Naive thymus-derived CD4-positive, alpha-beta T cell (primary cell): ENCODE data around the gene PPP1CA. TPM values are rescaled to one million over a fixed set of nuclear protein-coding genes. Genes with fewer than 3 reads are reported as not detected.

ENCODE experiments used
- ATAC-seq: fragments of 150-1000 bp; cut with Tn5 transposase; 2 replicates; pipeline ENCODE4 v1.10.0; 2021; ENCODE audit warnings: mild to moderate bottlenecking, moderate library complexity
- CTCF ChIA-PET: fragments of 350-600 bp; sonication (Branson Sonifier 250); formaldehyde crosslinking; loops from one replicate; lab custom pipeline; 2021; ENCODE audit warnings: antibody characterized with exemption; lab: Charles Lee
- POLR2A ChIA-PET: fragments of 350-600 bp; sonication (Branson Sonifier 250); formaldehyde crosslinking; loops from one replicate; lab custom pipeline; 2021; ENCODE audit warnings: antibody characterized with exemption, inconsistent platforms; lab: Charles Lee
- DNase-seq, 9 donors: peaks; one replicate each; pipeline versions ENCODE4 v3.0.0 to v3.0.0-alpha.2; 2020 to 2022; ENCODE audit warnings: mixed read lengths in 1 of 9
- H3K27ac ChIP-seq: one replicate; pipeline ENCODE4 v1.7.0; 2013; ENCODE audit warnings: mild to moderate bottlenecking, low read depth, low read length, moderate library complexity
- H3K27me3 ChIP-seq, 2 donors: one replicate each; pipeline ENCODE4 v1.7.0; 2013; ENCODE audit warnings: low read length in 2 of 2, mild to moderate bottlenecking in 2 of 2, moderate library complexity in 2 of 2; ENCODE audit not compliant: control insufficient read depth in 2 of 2, insufficient read depth in 2 of 2
- H3K36me3 ChIP-seq, 3 experiments: 1 replicate in 2 of 3; 2 replicates in 1 of 3; pipeline ENCODE4 v1.7.0; 2013; ENCODE audit warnings: low read length in 3 of 3, mild to moderate bottlenecking in 3 of 3, moderate library complexity in 1 of 3; ENCODE audit not compliant: insufficient read depth in 3 of 3, control insufficient read depth in 2 of 3
- H3K4me1 ChIP-seq, 2 donors: one replicate each; pipeline ENCODE4 v1.7.0; 2013; ENCODE audit warnings: low read length in 2 of 2, mild to moderate bottlenecking in 2 of 2, moderate library complexity in 1 of 2; ENCODE audit not compliant: control insufficient read depth in 2 of 2, insufficient read depth in 2 of 2
- H3K4me3 ChIP-seq: 2 replicates; pipeline ENCODE4 v1.7.0; 2013; ENCODE audit warnings: mild to moderate bottlenecking, low read length
- H3K9me3 ChIP-seq, 3 experiments: 1 replicate in 2 of 3; 2 replicates in 1 of 3; pipeline ENCODE4 v1.7.0; 2013; ENCODE audit warnings: low read length in 3 of 3; ENCODE audit not compliant: control insufficient read depth in 2 of 3
- H3K27ac Mint-ChIP-seq, 9 donors: one replicate each; pipeline ENCODE4 v1.8.0; 2020 to 2022; ENCODE audit warnings: mixed read lengths in 9 of 9, mild to moderate bottlenecking in 8 of 9, moderate library complexity in 5 of 9, inconsistent platforms in 2 of 9
- H3K27me3 Mint-ChIP-seq, 5 donors: one replicate each; pipeline ENCODE4 v1.8.0; 2021 to 2022; ENCODE audit warnings: mixed read lengths in 5 of 5, mild to moderate bottlenecking in 1 of 5
- H3K36me3 Mint-ChIP-seq, 5 donors: one replicate each; pipeline ENCODE4 v1.8.0; 2020 to 2022; ENCODE audit warnings: mixed read lengths in 5 of 5, mild to moderate bottlenecking in 3 of 5, inconsistent platforms in 1 of 5
- H3K4me1 Mint-ChIP-seq, 7 donors: one replicate each; pipeline ENCODE4 v1.8.0; 2020 to 2022; ENCODE audit warnings: mixed read lengths in 7 of 7, mild to moderate bottlenecking in 3 of 7, inconsistent platforms in 1 of 7
- H3K4me3 Mint-ChIP-seq, 10 donors: one replicate each; pipeline ENCODE4 v1.8.0; 2020 to 2022; ENCODE audit warnings: mild to moderate bottlenecking in 10 of 10, mixed read lengths in 10 of 10, moderate library complexity in 6 of 10, inconsistent platforms in 2 of 10
- H3K9me3 Mint-ChIP-seq, 11 donors: one replicate each; pipeline ENCODE4 v1.8.0; 2020 to 2022; ENCODE audit warnings: mixed read lengths in 11 of 11, mild to moderate bottlenecking in 4 of 11, inconsistent platforms in 1 of 11, moderate library complexity in 1 of 11
- intact Hi-C, 2 donors: fragments of 100-400 bp; cut with micrococcal nuclease; formaldehyde crosslinking; loops; one replicate each; pipeline ENCODE4 v1.15.1; 2023
- polyA plus RNA-seq, 2 donors: library from polyadenylated mRNA; unstranded; fragments of 300-500 nt; fragmentation: Illumina TruSeq; gene quantifications; one replicate each; pipeline ENCODE4 v1.2.3, GENCODE V29; 2021
- total RNA-seq, 6 experiments: library from RNA in 5 of 6; stranded (reverse) in 5 of 6; gene quantifications; 1 replicate in 5 of 6; 2 replicates in 1 of 6; pipeline ENCODE4 v1.2.3 and lab custom pipeline; 2021 to 2026

PPP1CA gene
- total and polyA plus RNA-seq, 7 experiments from 2014 or later: 83.0 to 363 (median 150) TPM

GRCh38 chr11:67369801-67370284 is 31.8 kb downstream of the PPP1CA start:
- Histone ChIP-seq H3K36me3 (no peaks in the 10 kb centered on the region), H3K9me3 (no peaks in the 10 kb centered on the region), H3K4me1 (peaks cover 16 to 48% of the 10 kb centered on the region in 2 donors), H3K27me3 (peaks cover 0 to 5% of the 10 kb centered on the region in 2 donors), H3K4me3 (no peak overlapping the region), H3K27ac (no peak overlapping the region)
- peak overlapping the region in 3 of 10 donors; percentile 20 to 91 (median 21) for H3K4me3 Mint-ChIP-seq
- ATAC-seq (no peak), DNase-seq (no peak)
- ChIA-PET POLR2A (interaction anchor here (0.6 to 16.2 kb wide), 3 partner anchors 13 to 841 kb away, joined by 3 to 272 read pairs (median 3); partner anchors contain the start of gene POLD4), CTCF (interaction anchor here (0.7 to 21.2 kb wide), 6 partner anchors 12 to 31 kb away, joined by 3 to 495 read pairs (median 6); partner anchors contain the start of gene POLD4)
- no peak overlapping the region for H3K27ac Mint-ChIP-seq
- peaks cover 0 to 3% (median 0%) of the 10 kb centered on the region in 5 donors for H3K36me3 Mint-ChIP-seq
- intact Hi-C loops: no loop called here
- peaks cover 0 to 2% (median 0%) of the 10 kb centered on the region in 11 donors for H3K9me3 Mint-ChIP-seq
- H3K27me3 Mint-ChIP-seq: peaks cover 0 to 69% (median 15%) of the 10 kb centered on the region in 5 donors
- peaks cover 26 to 59% (median 36%) of the 10 kb centered on the region in 7 donors for H3K4me1 Mint-ChIP-seq

GRCh38 chr11:67369275-67369674 is 32.4 kb downstream of the PPP1CA start:
- Histone ChIP-seq H3K27me3 (peaks cover 0 to 4% of the 10 kb centered on the region in 2 donors), H3K36me3 (no peaks in the 10 kb centered on the region), H3K9me3 (no peaks in the 10 kb centered on the region), H3K27ac (no peak overlapping the region), H3K4me1 (peaks cover 16 to 50% of the 10 kb centered on the region in 2 donors), H3K4me3 (no peak overlapping the region)
- ATAC-seq (no peak), DNase-seq (no peak)
- Mint-ChIP-seq H3K36me3 (peaks cover 0 to 3% (median 0%) of the 10 kb centered on the region in 5 donors), H3K4me1 (peaks cover 26 to 59% (median 37%) of the 10 kb centered on the region in 7 donors), H3K27me3 (peaks cover 0 to 66% (median 14%) of the 10 kb centered on the region in 5 donors), H3K9me3 (peaks cover 0 to 2% (median 0%) of the 10 kb centered on the region in 11 donors), H3K27ac (no peak overlapping the region), H3K4me3 (no peak overlapping the region)
- POLR2A ChIA-PET: interaction anchor here (0.6 to 16.2 kb wide), 2 partner anchors 12 to 841 kb away, joined by 3 to 272 read pairs; partner anchors contain the start of gene POLD4
- CTCF ChIA-PET: interaction anchor here (0.7 to 21.2 kb wide), 5 partner anchors 12 to 25 kb away, joined by 4 to 495 read pairs (median 8); partner anchors contain the start of gene POLD4
- intact Hi-C loops: no loop called here

GRCh38 chr11:67368621-67369020 is 33.0 kb downstream of the PPP1CA start:
- ChIA-PET CTCF (interaction anchor here (1.7 to 21.2 kb wide), 4 partner anchors 12 to 23 kb away, joined by 4 to 495 read pairs (median 14); partner anchors contain the start of gene POLD4), POLR2A (interaction anchor here (16.2 kb wide), 1 partner anchor 12 kb away, joined by 272 read pairs; the partner anchor contains the start of gene POLD4)
- no peak overlapping the region for H3K27ac Mint-ChIP-seq
- DNase-seq (no peak), ATAC-seq (no peak)
- peaks cover 26 to 61% (median 35%) of the 10 kb centered on the region in 7 donors for H3K4me1 Mint-ChIP-seq
- peaks cover 11 to 50% of the 10 kb centered on the region in 2 donors for H3K4me1 ChIP-seq
- no peaks in the 10 kb centered on the region for H3K27me3 ChIP-seq
- H3K36me3 ChIP-seq: no peaks in the 10 kb centered on the region
- peaks cover 0 to 2% (median 0%) of the 10 kb centered on the region in 5 donors for H3K36me3 Mint-ChIP-seq
- no peak overlapping the region for H3K4me3 ChIP-seq
- H3K9me3 ChIP-seq: no peaks in the 10 kb centered on the region
- H3K9me3 Mint-ChIP-seq: peaks cover 0 to 2% (median 0%) of the 10 kb centered on the region in 11 donors
- intact Hi-C loops: no loop called here
- no peak overlapping the region for H3K27ac ChIP-seq
- peak overlapping the region in 1 of 10 donors; percentile 22 for H3K4me3 Mint-ChIP-seq
- peaks cover 0 to 64% (median 9%) of the 10 kb centered on the region in 5 donors for H3K27me3 Mint-ChIP-seq

- Mint-ChIP-seq H3K4me1 (peaks cover 28 to 65% (median 37%) of the 10 kb centered on the region in 7 donors), H3K27ac (no peak overlapping the region), H3K4me3 (no peak overlapping the region), H3K27me3 (peaks cover 0 to 64% (median 9%) of the 10 kb centered on the region in 5 donors), H3K9me3 (peaks cover 0 to 2% (median 0%) of the 10 kb centered on the region in 11 donors), H3K36me3 (peaks cover 0 to 2% (median 0%) of the 10 kb centered on the region in 5 donors)
- no peaks in the 10 kb centered on the region for H3K27me3 ChIP-seq
- CTCF ChIA-PET: interaction anchor here (0.9 kb wide), 1 partner anchor 17 kb away, joined by 3 read pairs; no protein-coding TSS in a partner anchor
- POLR2A ChIA-PET: interaction anchor here (0.6 to 16.2 kb wide), 4 partner anchors 11 to 233 kb away, joined by 3 to 272 read pairs (median 4); partner anchors contain the start of gene POLD4
- H3K4me3 ChIP-seq: no peak overlapping the region
- ATAC-seq: no peak
- intact Hi-C loops: no loop called here
- no peak for DNase-seq
- H3K9me3 ChIP-seq: no peaks in the 10 kb centered on the region
- H3K4me1 ChIP-seq: peaks cover 11 to 53% of the 10 kb centered on the region in 2 donors
- no peak overlapping the region for H3K27ac ChIP-seq
- no peaks in the 10 kb centered on the region for H3K36me3 ChIP-seq
These were observed 33.9 kb downstream of the PPP1CA start for GRCh38 chr11:67367761-67368227.

GRCh38 chr11:67366961-67367760 is 34.5 kb downstream of the PPP1CA start:
- Histone ChIP-seq H3K27me3 (no peaks in the 10 kb centered on the region), H3K36me3 (no peaks in the 10 kb centered on the region), H3K27ac (no peak overlapping the region), H3K4me1 (peaks cover 11 to 53% of the 10 kb centered on the region in 2 donors), H3K4me3 (no peak overlapping the region), H3K9me3 (no peaks in the 10 kb centered on the region)
- Mint-ChIP-seq H3K4me3 (no peak overlapping the region), H3K27me3 (peaks cover 0 to 71% (median 9%) of the 10 kb centered on the region in 5 donors), H3K36me3 (peaks cover 0 to 2% (median 0%) of the 10 kb centered on the region in 5 donors), H3K27ac (no peak overlapping the region), H3K9me3 (peaks cover 0 to 2% (median 0%) of the 10 kb centered on the region in 11 donors), H3K4me1 (peaks cover 30 to 66% (median 40%) of the 10 kb centered on the region in 7 donors)
- intact Hi-C loops: no loop called here
- ATAC-seq (no peak), DNase-seq (no peak)
- CTCF ChIA-PET: interaction anchor here (0.9 kb wide), 1 partner anchor 16 kb away, joined by 3 read pairs; no protein-coding TSS in a partner anchor
- POLR2A ChIA-PET: interaction anchor here (0.6 to 16.2 kb wide), 3 partner anchors 10 to 89 kb away, joined by 3 to 272 read pairs (median 4); partner anchors contain the start of gene POLD4

- Mint-ChIP-seq H3K27ac (no peak overlapping the region), H3K9me3 (no peaks in the 10 kb centered on the region), H3K36me3 (peaks cover 0 to 3% (median 0%) of the 10 kb centered on the region in 5 donors), H3K4me1 (peaks cover 25 to 60% (median 35%) of the 10 kb centered on the region in 7 donors), H3K27me3 (peaks cover 0 to 69% (median 5%) of the 10 kb centered on the region in 5 donors), H3K4me3 (peak overlapping the region in 1 of 10 donors; percentile 29)
- Histone ChIP-seq H3K9me3 (no peaks in the 10 kb centered on the region), H3K27me3 (no peaks in the 10 kb centered on the region), H3K4me1 (peaks cover 11 to 49% of the 10 kb centered on the region in 2 donors), H3K27ac (no peak overlapping the region), H3K4me3 (no peak overlapping the region), H3K36me3 (no peaks in the 10 kb centered on the region)
- intact Hi-C loops: no loop called here
- CTCF ChIA-PET: no interaction called here
- POLR2A ChIA-PET: no interaction called here
- DNase-seq: no peak
- ATAC-seq: no peak
These were observed 35.1 kb downstream of the PPP1CA start for GRCh38 chr11:67366546-67366945.
